ENCODE measurements around the gene PLA2G4C. TPM values are rescaled to one million over a fixed set of nuclear protein-coding genes. Genes with fewer than 3 reads are reported as not detected.

PLA2G4C gene
- total RNA-seq, 2 experiments from 2014 or later: 1.9 TPM

DNA sequence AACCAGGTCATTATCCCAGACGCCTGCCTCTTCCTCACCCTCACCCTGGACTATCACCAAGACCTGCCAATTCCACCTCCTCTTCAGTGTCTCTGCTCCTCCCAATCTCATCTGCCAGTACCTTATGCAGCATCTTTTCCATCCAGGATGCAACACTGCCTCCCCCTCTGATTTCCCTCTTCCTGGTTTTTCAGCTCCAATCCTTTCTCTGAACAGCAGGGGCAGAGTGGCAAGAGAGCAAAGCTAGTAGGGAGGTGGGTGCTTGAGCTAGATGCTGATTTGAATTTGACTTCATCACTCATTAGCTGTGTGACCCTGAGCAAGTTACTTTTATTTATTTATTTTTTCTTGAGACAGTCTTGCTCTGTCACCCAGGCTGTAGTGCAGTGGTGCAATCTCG is 41.2 kb downstream of the PLA2G4C start:
- H3K4me1 ChIP-seq (ENCODE audit: insufficient read depth, low read length): no peaks in the 10 kb centered on the region
- H3K36me3 ChIP-seq (ENCODE audit: insufficient read depth, low read length): no peaks in the 10 kb centered on the region
- H3K4me3 Mint-ChIP-seq: no peak overlapping the region
- no peaks in the 10 kb centered on the region for H3K9me3 ChIP-seq (ENCODE audit: control insufficient read depth in 1 of 2, insufficient read depth in 1 of 2, low read length in 2 of 2)
- no peak overlapping the region for H3K4me3 ChIP-seq (ENCODE audit: low read length)
- no peak overlapping the region for H3K27ac Mint-ChIP-seq
- CTCF ChIA-PET: no interaction called here
- POLR2A ChIA-PET: no interaction called here
- no peak for DNase-seq
- H3K27me3 Mint-ChIP-seq: no peaks in the 10 kb centered on the region
- no peaks in the 10 kb centered on the region for H3K27me3 ChIP-seq (ENCODE audit: control insufficient read depth in 1 of 2, insufficient read depth in 2 of 2, low read length in 2 of 2)
- no peaks in the 10 kb centered on the region for H3K4me1 Mint-ChIP-seq (ENCODE audit: low read depth)
- TF ChIP-seq, protein P1, sequence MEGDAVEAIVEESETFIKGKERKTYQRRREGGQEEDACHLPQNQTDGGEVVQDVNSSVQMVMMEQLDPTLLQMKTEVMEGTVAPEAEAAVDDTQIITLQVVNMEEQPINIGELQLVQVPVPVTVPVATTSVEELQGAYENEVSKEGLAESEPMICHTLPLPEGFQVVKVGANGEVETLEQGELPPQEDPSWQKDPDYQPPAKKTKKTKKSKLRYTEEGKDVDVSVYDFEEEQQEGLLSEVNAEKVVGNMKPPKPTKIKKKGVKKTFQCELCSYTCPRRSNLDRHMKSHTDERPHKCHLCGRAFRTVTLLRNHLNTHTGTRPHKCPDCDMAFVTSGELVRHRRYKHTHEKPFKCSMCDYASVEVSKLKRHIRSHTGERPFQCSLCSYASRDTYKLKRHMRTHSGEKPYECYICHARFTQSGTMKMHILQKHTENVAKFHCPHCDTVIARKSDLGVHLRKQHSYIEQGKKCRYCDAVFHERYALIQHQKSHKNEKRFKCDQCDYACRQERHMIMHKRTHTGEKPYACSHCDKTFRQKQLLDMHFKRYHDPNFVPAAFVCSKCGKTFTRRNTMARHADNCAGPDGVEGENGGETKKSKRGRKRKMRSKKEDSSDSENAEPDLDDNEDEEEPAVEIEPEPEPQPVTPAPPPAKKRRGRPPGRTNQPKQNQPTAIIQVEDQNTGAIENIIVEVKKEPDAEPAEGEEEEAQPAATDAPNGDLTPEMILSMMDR (IDR thresholded peaks at IDR 0.05): no peak
- intact Hi-C loops (cut with DNase I, micrococcal nuclease): no loop called here
- no peak for ATAC-seq (ENCODE audit: poor library complexity)
- H3K36me3 Mint-ChIP-seq (ENCODE audit: low read depth): no peaks in the 10 kb centered on the region
- H3K27ac ChIP-seq (ENCODE audit: low read depth in 1 of 2, low read length in 2 of 2): no peak overlapping the region
- no peaks in the 10 kb centered on the region for H3K9me3 Mint-ChIP-seq

DNA sequence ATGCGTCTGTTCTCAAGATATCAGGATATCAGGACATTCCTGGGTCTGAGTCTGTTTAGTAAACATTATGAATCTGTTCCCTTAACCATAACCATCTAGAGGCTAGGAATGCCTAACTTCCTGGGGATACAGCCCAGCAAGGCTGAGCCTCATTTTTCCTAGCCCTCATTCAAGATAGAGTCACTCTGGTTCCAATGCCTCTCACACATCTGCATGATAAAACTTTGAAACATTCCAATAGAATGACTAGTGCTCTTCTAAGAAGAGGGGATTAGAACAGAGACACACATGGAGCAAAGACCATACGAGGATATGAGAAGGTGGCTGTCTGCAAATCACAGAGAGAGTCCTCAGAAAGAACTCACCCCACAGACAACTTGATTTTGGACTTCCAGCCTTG is 46.1 kb downstream of the PLA2G4C start:
- TF ChIP-seq, protein P1 (IDR thresholded peaks at IDR 0.05): no peak
- Mint-ChIP-seq H3K36me3 (ENCODE audit: low read depth) (no peaks in the 10 kb centered on the region), H3K4me3 (no peak overlapping the region), H3K4me1 (ENCODE audit: low read depth) (no peaks in the 10 kb centered on the region), H3K27me3 (no peaks in the 10 kb centered on the region), H3K9me3 (no peaks in the 10 kb centered on the region), H3K27ac (no peak overlapping the region)
- POLR2A ChIA-PET: no interaction called here
- no peak for ATAC-seq (ENCODE audit: poor library complexity)
- peaks cover 0 to 12% of the 10 kb centered on the region in 2 experiments for H3K27me3 ChIP-seq (ENCODE audit: control insufficient read depth in 1 of 2, insufficient read depth in 2 of 2, low read length in 2 of 2)
- DNase-seq: no peak
- CTCF ChIA-PET: no interaction called here
- H3K9me3 ChIP-seq (ENCODE audit: control insufficient read depth in 1 of 2, insufficient read depth in 1 of 2, low read length in 2 of 2): peaks cover 0 to 6% of the 10 kb centered on the region in 2 experiments
- H3K4me1 ChIP-seq (ENCODE audit: insufficient read depth, low read length): no peaks in the 10 kb centered on the region
- no peak overlapping the region for H3K4me3 ChIP-seq (ENCODE audit: low read length)
- intact Hi-C loops (cut with DNase I, micrococcal nuclease): loop anchor here in 1 of 2 experiments (5.0 kb wide), 1 partner anchor 1737 kb away; no protein-coding TSS in a partner anchor
- no peak overlapping the region for H3K27ac ChIP-seq (ENCODE audit: low read depth in 1 of 2, low read length in 2 of 2)
- no peaks in the 10 kb centered on the region for H3K36me3 ChIP-seq (ENCODE audit: insufficient read depth, low read length)

DNA sequence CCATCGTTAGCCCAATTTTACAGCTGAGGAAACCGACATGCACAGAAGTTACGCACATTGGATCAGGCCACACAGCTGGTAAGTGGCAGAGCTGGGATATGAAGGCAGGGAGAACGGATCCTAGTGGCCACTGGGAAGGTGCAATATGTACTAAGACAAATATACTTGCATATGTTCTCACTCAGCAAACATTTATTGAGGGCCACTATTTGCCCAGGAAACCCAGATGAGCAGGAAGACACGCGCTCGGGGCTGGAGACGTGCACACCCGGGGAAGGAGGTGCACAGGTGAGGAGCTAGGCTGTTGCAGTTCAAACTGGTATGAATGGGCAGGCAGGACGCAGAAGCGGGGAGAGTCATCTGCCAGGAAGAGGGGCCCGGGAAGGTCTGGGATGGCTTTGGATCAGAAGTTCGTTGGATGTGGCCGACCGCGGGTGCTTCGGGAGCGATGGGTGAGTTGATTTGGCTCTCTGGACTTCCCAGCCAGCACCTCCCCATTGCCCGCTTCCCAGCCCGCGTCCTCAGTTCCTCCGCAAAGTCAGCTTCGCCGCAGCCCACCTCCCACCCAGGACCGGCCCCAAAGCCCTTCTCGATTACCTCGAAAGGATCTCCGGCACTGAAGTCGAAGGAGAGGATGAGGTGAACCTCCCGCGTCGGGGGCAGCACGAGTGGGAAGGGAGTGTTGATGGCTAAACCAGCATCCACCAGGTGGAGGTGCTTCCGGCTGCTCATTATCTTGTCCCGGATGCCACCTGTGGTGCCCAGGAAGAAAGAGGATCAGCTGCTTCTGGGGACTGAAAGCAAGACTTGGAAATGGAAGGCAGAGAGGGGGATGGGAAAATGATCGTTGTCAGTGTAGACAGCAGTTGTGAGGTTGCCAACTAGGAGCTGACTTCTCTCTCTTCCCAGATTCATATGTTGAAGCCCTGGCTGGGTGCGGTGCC is 48.9 kb downstream of the PLA2G4C start:
- peaks cover 0 to 6% of the 10 kb centered on the region in 2 experiments for H3K9me3 ChIP-seq (ENCODE audit: control insufficient read depth in 1 of 2, insufficient read depth in 1 of 2, low read length in 2 of 2)
- H3K4me1 ChIP-seq (ENCODE audit: insufficient read depth, low read length): no peaks in the 10 kb centered on the region
- H3K4me3 Mint-ChIP-seq: no peak overlapping the region
- no peaks in the 10 kb centered on the region for H3K27me3 Mint-ChIP-seq
- H3K36me3 ChIP-seq (ENCODE audit: insufficient read depth, low read length): no peaks in the 10 kb centered on the region
- H3K36me3 Mint-ChIP-seq (ENCODE audit: low read depth): no peaks in the 10 kb centered on the region
- CTCF ChIA-PET: no interaction called here
- TF ChIP-seq, protein P1 (IDR thresholded peaks at IDR 0.05): no peak
- no peaks in the 10 kb centered on the region for H3K9me3 Mint-ChIP-seq
- H3K27ac ChIP-seq (ENCODE audit: low read depth in 1 of 2, low read length in 2 of 2): no peak overlapping the region
- POLR2A ChIA-PET: no interaction called here
- H3K4me1 Mint-ChIP-seq (ENCODE audit: low read depth): no peaks in the 10 kb centered on the region
- H3K4me3 ChIP-seq (ENCODE audit: low read length): no peak overlapping the region
- intact Hi-C loops (cut with DNase I, micrococcal nuclease): loop anchor here in 1 of 2 experiments (5.0 kb wide), 1 partner anchor 1734 kb away; no protein-coding TSS in a partner anchor
- no peak for ATAC-seq (ENCODE audit: poor library complexity)
- DNase-seq: no peak
- peaks cover 0 to 12% of the 10 kb centered on the region in 2 experiments for H3K27me3 ChIP-seq (ENCODE audit: control insufficient read depth in 1 of 2, insufficient read depth in 2 of 2, low read length in 2 of 2)
- H3K27ac Mint-ChIP-seq: no peak overlapping the region
